Measurements from ENCODE around the gene SIRT5.
A peak's percentile ranks its signal among the peaks of the same experiment; 100 is the strongest.

The SIRT5 gene

DNA sequence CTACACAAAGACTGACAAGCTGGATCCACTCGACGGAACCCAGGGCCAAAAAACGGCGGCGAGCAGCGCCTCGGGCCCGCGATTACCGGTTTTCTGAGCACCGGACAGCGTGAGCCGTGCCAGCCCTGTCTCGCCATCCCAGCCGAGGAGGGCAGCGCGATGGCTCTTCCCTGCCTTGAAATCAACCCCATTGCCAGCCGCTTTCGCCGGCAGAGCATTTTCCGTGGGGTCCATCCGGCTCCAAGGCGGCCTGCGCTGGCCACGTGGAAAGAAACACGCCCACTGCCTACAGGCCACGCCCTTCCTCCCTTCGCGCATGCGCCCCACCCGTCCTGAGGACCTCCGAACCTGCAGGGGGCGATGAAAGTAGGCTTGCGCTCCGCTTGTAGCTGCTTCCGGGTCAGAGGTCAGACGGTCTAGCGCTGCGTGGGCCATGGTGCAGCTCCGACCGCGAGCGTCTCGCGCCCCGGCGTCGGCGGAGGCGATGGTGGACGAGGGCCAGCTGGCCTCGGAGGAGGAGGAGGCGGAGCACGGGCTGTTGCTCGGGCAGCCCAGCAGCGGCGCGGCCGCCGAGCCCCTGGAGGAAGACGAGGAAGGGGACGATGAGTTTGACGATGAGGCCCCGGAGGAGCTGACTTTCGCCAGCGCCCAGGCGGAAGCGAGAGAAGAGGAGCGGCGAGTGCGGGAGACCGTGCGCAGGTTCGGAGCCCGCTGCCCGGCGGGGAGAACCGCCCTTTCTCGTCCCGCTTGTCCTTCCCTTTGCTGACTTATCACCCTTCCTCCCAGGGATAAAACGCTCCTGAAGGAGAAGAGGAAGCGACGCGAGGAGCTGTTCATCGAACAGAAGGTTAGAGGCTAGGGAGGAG is 40.8 kb downstream of the SIRT5 start, which contains the start of gene NOL7:
Gene NOL7 (plus strand): TSS at position 410 of the 866 bp plus-strand sequence. CDS start 24 bp downstream, at position 434.
- TF ChIP-seq TAF1 (IDR thresholded peaks at IDR 0.05; ENCODE audit: borderline replicate concordance, low read depth, low read length): peak; percentile 98
- peak; percentile 94 for TF ChIP-seq POLR2AphosphoS5 (IDR thresholded peaks at IDR 0.05; ENCODE audit: low read depth, low read length)
- TF ChIP-seq POLR2A (IDR thresholded peaks at IDR 0.05; ENCODE audit: low read depth, low read length): peak; percentile 93
- DNase-seq (ENCODE audit: insufficient read length): peak; percentile 89
- peak; percentile 95 for FAIRE-seq

DNA sequence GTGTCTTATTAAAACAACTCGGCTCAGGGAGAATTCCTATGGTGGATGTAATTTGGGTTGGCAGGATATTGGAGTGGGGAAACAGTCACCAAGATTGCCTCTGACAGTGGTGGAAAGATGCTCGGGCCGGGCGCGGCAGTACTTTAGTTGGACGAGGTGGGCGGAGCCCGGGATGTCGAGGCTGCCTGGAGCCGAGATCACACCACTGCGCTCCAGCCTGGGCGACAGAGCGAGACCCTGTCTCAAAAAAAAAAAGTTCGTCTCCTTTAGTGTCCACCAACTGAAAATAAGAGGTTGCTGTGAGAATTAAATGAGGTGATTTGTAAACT is 41.4 kb downstream of the SIRT5 start:
- FAIRE-seq (no peak), DNase-seq (ENCODE audit: insufficient read length) (no peak)
- no peak for TF ChIP-seq POLR2A (IDR thresholded peaks at IDR 0.05; ENCODE audit: low read depth, low read length)
- no peak for TF ChIP-seq TAF1 (IDR thresholded peaks at IDR 0.05; ENCODE audit: borderline replicate concordance, low read depth, low read length)
- no peak for TF ChIP-seq POLR2AphosphoS5 (IDR thresholded peaks at IDR 0.05; ENCODE audit: low read depth, low read length)

DNA sequence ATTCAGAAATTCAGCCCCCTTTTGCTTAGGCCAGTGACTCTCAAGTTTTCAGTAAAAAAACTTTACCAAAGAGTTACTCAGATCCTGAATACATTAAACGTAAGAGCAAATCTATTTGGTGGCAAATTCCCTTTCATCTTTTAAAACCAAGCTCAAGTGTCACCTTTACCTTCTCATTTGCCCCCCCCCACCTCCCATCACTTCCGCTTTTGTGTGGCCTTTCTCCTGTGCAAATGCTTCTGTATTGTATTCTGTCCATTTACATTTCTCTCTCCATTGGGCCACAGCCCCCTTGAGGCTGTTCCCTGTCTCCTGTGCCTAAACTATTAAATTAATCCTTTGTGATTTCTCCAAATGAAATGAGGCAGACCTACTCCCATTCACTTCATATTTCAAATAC is 42.7 kb downstream of the SIRT5 start:
- DNase-seq (ENCODE audit: insufficient read length) (no peak), FAIRE-seq (no peak)
- TF ChIP-seq TAF1 (IDR thresholded peaks at IDR 0.05; ENCODE audit: borderline replicate concordance, low read depth, low read length): no peak
- TF ChIP-seq POLR2A (IDR thresholded peaks at IDR 0.05; ENCODE audit: low read depth, low read length): no peak
- no peak for TF ChIP-seq POLR2AphosphoS5 (IDR thresholded peaks at IDR 0.05; ENCODE audit: low read depth, low read length)

DNA sequence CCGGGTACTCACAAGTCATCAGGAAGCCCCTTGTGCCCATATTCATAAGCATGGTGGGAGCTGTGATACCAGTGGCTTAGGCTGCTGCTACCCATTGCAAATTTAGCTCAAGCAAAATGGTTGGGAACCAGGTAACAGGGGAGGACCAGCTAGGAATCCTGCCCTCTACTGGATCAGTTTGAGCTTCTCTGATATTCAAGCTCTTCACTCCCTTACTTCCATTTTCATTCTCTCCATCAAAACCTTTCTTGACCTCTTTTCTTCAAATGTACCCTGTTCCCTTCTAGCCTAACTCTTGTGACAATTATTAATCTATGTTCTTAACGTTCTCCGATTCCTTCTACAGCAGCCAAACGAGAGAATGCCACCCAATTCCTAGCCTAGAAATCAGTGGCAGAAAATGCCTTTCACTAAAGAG is 50.5 kb downstream of the SIRT5 start:
- DNase-seq (ENCODE audit: insufficient read length): no peak
- no peak for FAIRE-seq

DNA sequence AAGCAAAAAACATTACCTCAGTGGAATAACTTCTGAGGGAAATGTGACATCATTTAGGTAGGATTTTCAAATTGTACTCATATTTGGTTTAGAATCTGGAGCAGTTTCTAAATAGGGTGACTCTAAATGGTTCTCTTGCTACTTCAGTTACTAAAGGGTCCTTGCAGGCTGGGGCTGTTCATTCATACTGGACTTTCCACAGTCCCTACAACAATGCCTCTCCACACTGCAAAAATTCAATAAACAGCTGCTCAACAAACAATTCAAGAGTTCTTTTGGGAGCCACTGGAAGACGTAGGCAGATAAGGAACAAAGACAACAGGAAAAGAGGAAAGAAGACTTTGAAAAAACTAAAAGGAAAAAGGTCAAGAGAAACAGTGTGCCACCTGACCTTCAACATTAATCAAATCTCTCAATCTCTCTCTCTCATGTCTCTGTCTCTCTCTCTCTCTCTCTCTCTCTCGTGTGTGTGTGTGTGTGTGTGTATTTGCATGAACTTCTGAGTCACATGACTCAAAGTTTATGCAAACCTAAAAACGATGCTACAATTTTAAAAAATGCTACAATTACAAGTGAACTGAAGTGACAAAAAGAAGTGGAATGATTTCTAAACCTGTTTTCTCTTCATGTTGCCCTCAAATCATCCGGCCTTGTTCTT is 55.2 kb downstream of the SIRT5 start:
- DNase-seq (ENCODE audit: insufficient read length) (no peak), FAIRE-seq (no peak)
- TF ChIP-seq POLR2A (IDR thresholded peaks at IDR 0.05; ENCODE audit: low read depth, low read length) (no peak), POLR2AphosphoS5 (IDR thresholded peaks at IDR 0.05; ENCODE audit: low read depth, low read length) (no peak), TAF1 (IDR thresholded peaks at IDR 0.05; ENCODE audit: borderline replicate concordance, low read depth, low read length) (no peak)

More for the DNA sequence above, 50.5 kb downstream of the SIRT5 start:
- TF ChIP-seq TAF1 (IDR thresholded peaks at IDR 0.05; ENCODE audit: borderline replicate concordance, low read depth, low read length) (no peak), POLR2A (IDR thresholded peaks at IDR 0.05; ENCODE audit: low read depth, low read length) (no peak), POLR2AphosphoS5 (IDR thresholded peaks at IDR 0.05; ENCODE audit: low read depth, low read length) (no peak)

DNA sequence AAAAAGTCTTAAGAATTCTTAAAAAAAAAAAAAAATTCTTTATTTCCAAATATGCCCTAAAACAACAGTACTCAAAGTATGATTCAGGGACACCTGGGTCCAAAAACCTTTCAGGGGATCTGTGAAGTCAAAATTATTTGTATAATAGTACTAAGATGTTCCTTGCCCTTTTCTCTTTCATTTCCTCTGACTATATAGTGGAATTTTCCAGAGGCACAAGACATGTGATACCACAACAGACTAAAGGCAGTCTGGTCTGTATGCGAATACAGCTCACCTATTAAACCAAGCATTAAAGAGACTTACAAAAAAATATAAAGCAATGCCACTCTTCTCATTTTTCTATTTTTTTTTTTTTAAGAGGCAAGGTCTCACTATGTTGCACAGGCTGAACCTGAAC is 56.1 kb downstream of the SIRT5 start:
- TF ChIP-seq POLR2AphosphoS5 (IDR thresholded peaks at IDR 0.05; ENCODE audit: low read depth, low read length) (no peak), TAF1 (IDR thresholded peaks at IDR 0.05; ENCODE audit: borderline replicate concordance, low read depth, low read length) (no peak), POLR2A (IDR thresholded peaks at IDR 0.05; ENCODE audit: low read depth, low read length) (no peak)
- no peak for FAIRE-seq
- no peak for DNase-seq (ENCODE audit: insufficient read length)

DNA sequence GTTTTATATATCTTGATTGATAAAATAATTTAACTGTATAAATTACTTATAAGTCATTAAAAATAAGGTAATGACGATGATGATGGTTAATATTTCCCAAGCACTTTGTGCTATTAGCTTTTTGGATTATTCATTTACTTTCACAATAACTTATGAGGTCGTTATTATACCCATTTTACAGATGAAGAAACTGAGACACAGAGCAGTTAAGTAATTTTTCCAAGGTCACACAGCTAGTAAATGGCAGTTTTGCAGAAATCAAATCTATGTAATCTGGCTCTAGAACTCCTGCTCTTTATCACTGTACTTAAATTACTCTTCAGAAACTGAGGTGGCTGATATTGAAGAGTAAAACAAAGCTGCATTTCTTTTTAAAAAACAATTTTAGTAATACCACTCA is 58.9 kb downstream of the SIRT5 start:
- DNase-seq (ENCODE audit: insufficient read length): no peak
- no peak for FAIRE-seq
- TF ChIP-seq POLR2A (IDR thresholded peaks at IDR 0.05; ENCODE audit: low read depth, low read length) (no peak), POLR2AphosphoS5 (IDR thresholded peaks at IDR 0.05; ENCODE audit: low read depth, low read length) (no peak), TAF1 (IDR thresholded peaks at IDR 0.05; ENCODE audit: borderline replicate concordance, low read depth, low read length) (no peak)

DNA sequence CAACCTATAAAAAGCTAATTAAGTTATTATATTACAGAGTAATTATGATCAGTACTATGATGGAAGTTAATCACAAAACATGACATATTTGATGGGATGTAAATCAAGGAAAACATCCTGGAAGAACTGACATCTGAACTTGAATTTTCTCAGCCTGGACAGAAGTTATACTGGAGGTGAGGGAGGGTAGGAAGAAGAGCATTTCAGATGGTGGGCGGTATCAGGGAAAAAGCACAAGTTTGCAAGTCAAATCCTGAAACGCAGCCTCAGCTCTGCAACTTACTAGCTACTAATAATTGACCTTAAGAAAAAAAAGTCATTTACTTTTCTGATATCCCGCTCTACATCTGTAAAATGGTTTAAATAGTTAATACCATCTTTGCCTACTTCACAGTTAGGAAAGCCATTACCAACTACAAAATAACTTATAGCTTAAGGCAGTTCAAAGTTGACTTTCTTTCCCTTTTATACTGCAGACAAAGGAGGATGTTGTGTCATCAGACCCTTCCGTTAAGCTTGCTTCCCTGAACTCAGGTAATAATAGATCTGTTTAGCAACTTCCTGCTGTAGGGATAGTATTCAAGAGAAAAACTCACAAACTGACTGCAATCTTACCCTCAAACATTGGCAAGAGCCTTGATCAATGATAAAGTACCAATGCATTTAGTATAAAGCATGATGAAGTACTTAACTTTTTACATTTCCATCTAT is 61.7 kb downstream of the SIRT5 start:
- no peak for DNase-seq (ENCODE audit: insufficient read length)
- TF ChIP-seq TAF1 (IDR thresholded peaks at IDR 0.05; ENCODE audit: borderline replicate concordance, low read depth, low read length) (no peak), POLR2AphosphoS5 (IDR thresholded peaks at IDR 0.05; ENCODE audit: low read depth, low read length) (no peak), POLR2A (IDR thresholded peaks at IDR 0.05; ENCODE audit: low read depth, low read length) (no peak)
- no peak for FAIRE-seq

DNA sequence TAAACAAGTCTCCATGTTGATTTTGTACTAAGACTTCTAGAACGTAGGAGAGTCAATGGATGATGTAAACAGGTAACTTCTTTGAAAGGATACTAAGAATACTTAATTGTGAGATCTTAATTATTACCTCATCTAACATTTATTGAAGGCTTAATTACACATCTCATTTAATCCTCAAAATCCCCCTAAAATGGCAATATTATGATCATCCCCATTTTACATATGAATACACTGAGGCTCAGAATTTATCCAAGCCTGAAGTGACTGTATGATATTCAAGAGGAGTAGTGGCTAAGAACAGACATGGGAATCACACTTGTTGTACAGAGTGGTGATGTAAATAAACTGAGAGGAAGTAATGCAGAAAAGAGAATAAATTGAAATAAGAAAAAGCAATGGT is 63.6 kb downstream of the SIRT5 start:
- TF ChIP-seq POLR2AphosphoS5 (IDR thresholded peaks at IDR 0.05; ENCODE audit: low read depth, low read length): no peak
- TF ChIP-seq TAF1 (IDR thresholded peaks at IDR 0.05; ENCODE audit: borderline replicate concordance, low read depth, low read length): no peak
- TF ChIP-seq POLR2A (IDR thresholded peaks at IDR 0.05; ENCODE audit: low read depth, low read length): no peak
- DNase-seq (ENCODE audit: insufficient read length): no peak
- FAIRE-seq: no peak

DNA sequence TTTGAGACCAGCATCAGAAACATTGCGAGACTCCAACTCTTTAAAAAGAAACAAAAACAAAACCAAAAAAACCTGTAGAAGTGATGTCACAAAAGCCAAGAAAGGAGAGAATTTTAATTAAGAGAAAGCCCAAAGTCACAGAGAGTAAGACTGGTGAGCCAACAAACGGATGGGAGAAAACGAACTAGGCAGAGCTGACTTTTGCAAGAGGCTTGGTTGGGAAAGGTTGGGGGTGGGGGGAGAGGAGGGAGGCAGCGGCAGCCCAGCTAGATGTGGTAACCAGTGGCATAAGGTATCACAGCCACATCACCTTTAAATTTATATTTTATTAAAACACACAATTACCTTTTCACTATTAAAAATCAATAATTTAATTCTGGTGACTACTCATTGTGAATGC is 64.2 kb downstream of the SIRT5 start:
- FAIRE-seq: no peak
- TF ChIP-seq POLR2AphosphoS5 (IDR thresholded peaks at IDR 0.05; ENCODE audit: low read depth, low read length) (no peak), POLR2A (IDR thresholded peaks at IDR 0.05; ENCODE audit: low read depth, low read length) (no peak), TAF1 (IDR thresholded peaks at IDR 0.05; ENCODE audit: borderline replicate concordance, low read depth, low read length) (no peak)
- DNase-seq (ENCODE audit: insufficient read length): no peak

DNA sequence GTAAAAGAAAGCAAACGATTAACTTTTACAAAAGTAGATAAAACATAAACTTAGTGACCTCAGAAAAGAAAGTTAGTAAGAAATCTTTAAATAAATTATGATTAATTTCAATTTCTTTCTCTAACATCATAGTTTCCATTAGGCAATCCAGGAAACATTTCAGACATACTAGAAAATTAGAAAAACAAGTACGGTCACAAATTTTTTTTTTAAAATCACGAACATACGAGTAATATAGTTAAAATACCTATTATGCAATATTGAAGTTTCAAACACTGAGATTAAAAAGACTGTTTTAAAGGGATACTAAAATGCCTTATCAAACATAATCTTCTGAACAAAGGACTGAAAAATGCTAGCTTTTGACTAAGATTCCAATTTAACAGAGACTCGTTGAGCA is 66.9 kb downstream of the SIRT5 start:
- FAIRE-seq: no peak
- no peak for DNase-seq (ENCODE audit: insufficient read length)
- TF ChIP-seq POLR2A (IDR thresholded peaks at IDR 0.05; ENCODE audit: low read depth, low read length): no peak
- TF ChIP-seq TAF1 (IDR thresholded peaks at IDR 0.05; ENCODE audit: borderline replicate concordance, low read depth, low read length): no peak
- TF ChIP-seq POLR2AphosphoS5 (IDR thresholded peaks at IDR 0.05; ENCODE audit: low read depth, low read length): no peak

All from GM12892 (cell line).